A673 (cell line): ENCODE data around the gene RNF213. TPM values are rescaled to one million over a fixed set of nuclear protein-coding genes. Genes with fewer than 3 reads are reported as not detected.

Source experiments
- BruUV-seq: library from RNA; stranded (reverse); fragments of 400-500 nt; replicated peaks from 2 replicates; lab custom pipeline; 2021; lab: Mats Ljungman, UMichigan
- CTCF ChIA-PET: fragments of 300-600 bp; sonication (Branson Sonifier 250); formaldehyde crosslinking; loops from one replicate; lab custom pipeline; 2022; ENCODE audit warnings: antibody characterized with exemption; lab: Charles Lee
- POLR2A ChIA-PET: fragments of 300-600 bp; sonication (Branson Sonifier 250); formaldehyde crosslinking; loops from one replicate; lab custom pipeline; 2022; ENCODE audit warnings: antibody characterized with exemption; ENCODE audit not compliant: low non-redundant PET; lab: Charles Lee
- DNase-seq: peaks from one replicate; pipeline ENCODE4 v3.0.0-alpha.2; 2015; ENCODE audit warnings: low spot score
- H3K27ac ChIP-seq: fragments of 200-600 bp; sonication (generic); 2 replicates; pipeline ENCODE4 v1.5.1; 2016; ENCODE audit warnings: mixed run types, low read depth, mild to moderate bottlenecking, mixed read lengths, antibody characterized with exemption, low read length; ENCODE audit not compliant: poor library complexity, severe bottlenecking
- H3K27me3 ChIP-seq: fragments of 200-600 bp; sonication (generic); replicated peaks from 2 replicates; pipeline ENCODE4 v1.6.1; 2017; ENCODE audit warnings: mixed run types, low read depth, mild to moderate bottlenecking, mixed read lengths, antibody characterized with exemption, low read length; ENCODE audit not compliant: insufficient read depth, poor library complexity
- H3K36me3 ChIP-seq: fragments of 200-600 bp; sonication (generic); 2 replicates; pipeline ENCODE4 v1.6.1; 2016; ENCODE audit warnings: mixed run types, mild to moderate bottlenecking, mixed read lengths, antibody characterized with exemption, low read length; ENCODE audit not compliant: insufficient read depth, poor library complexity, severe bottlenecking
- H3K4me1 ChIP-seq: fragments of 200-600 bp; sonication (generic); 2 replicates; pipeline ENCODE4 v1.6.1; 2017; ENCODE audit warnings: mixed run types, mild to moderate bottlenecking, mixed read lengths, antibody characterized with exemption, low read length; ENCODE audit not compliant: insufficient read depth, poor library complexity, severe bottlenecking
- H3K4me3 ChIP-seq: fragments of 200-600 bp; sonication (generic); 2 replicates; pipeline ENCODE4 v1.5.1; 2016; ENCODE audit warnings: low read depth, mixed run types, mild to moderate bottlenecking, mixed read lengths, low read length; ENCODE audit not compliant: poor library complexity, severe bottlenecking
- H3K9me3 ChIP-seq: fragments of 200-600 bp; sonication (generic); 2 replicates; pipeline ENCODE4 v1.6.1; 2016; ENCODE audit warnings: mixed run types, low read depth, mild to moderate bottlenecking, mixed read lengths, antibody characterized with exemption, low read length; ENCODE audit not compliant: poor library complexity, severe bottlenecking
- EZH2 ChIP-seq: fragments of 200-600 bp; sonication (generic); IDR thresholded peaks from 2 replicates; pipeline ENCODE4 v1.6.1; 2017; ENCODE audit warnings: borderline replicate concordance, low read depth, mild to moderate bottlenecking, mixed read lengths, antibody characterized with exemption, low read length; ENCODE audit not compliant: poor library complexity, severe bottlenecking
- intact Hi-C: fragments of 100-400 bp; cut with micrococcal nuclease; formaldehyde crosslinking; loops from one replicate; pipeline ENCODE4 v1.10.0; 2022; ENCODE audit not compliant: unreplicated experiment
- total RNA-seq: library from RNA; stranded (reverse); gene quantifications from 2 replicates; pipeline ENCODE4 v1.2.3, GENCODE V29; 2021
- TF ChIP-seq, protein P1 (sequence below): fragments of 300-800, 200-600 bp; sonication (generic); conservative IDR thresholded peaks from 2 replicates; pipeline ENCODE4 v1.5.1; 2017; ENCODE audit warnings: low read depth, mild to moderate bottlenecking, antibody characterized with exemption, low read length, moderate library complexity, mixed read lengths

The RNF213 gene
- total RNA-seq, 1 experiment from 2014 or later = 78.0 TPM

DNA sequence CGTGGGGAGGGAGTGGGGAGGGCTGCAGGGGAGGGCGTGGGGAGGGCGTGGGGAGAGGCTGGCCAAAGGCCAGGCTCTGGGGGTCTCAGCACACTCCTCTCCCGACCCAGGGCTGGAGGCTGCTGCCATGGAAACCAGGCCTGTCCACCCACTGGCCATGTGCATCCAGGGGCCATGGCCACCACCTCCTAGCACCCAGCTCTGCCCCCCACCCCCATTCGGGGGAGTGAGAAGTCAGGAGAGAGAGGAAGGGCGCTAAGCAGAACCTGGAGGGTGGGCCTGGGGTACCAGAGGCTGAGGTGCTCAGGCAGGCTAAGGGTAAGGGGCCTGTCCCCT is 184.0 kb downstream of the RNF213 start:
- Histone ChIP-seq H3K4me3 (no peak overlapping the region), H3K4me1 (peaks cover 6% of the 10 kb centered on the region), H3K27ac (no peak overlapping the region), H3K27me3 (peaks cover 7% of the 10 kb centered on the region), H3K36me3 (no peaks in the 10 kb centered on the region), H3K9me3 (no peaks in the 10 kb centered on the region)
- CTCF ChIA-PET = no interaction called here
- DNase-seq = no peak
- POLR2A ChIA-PET = no interaction called here
- BruUV-seq = no TSS peak
- TF ChIP-seq, protein P1, sequence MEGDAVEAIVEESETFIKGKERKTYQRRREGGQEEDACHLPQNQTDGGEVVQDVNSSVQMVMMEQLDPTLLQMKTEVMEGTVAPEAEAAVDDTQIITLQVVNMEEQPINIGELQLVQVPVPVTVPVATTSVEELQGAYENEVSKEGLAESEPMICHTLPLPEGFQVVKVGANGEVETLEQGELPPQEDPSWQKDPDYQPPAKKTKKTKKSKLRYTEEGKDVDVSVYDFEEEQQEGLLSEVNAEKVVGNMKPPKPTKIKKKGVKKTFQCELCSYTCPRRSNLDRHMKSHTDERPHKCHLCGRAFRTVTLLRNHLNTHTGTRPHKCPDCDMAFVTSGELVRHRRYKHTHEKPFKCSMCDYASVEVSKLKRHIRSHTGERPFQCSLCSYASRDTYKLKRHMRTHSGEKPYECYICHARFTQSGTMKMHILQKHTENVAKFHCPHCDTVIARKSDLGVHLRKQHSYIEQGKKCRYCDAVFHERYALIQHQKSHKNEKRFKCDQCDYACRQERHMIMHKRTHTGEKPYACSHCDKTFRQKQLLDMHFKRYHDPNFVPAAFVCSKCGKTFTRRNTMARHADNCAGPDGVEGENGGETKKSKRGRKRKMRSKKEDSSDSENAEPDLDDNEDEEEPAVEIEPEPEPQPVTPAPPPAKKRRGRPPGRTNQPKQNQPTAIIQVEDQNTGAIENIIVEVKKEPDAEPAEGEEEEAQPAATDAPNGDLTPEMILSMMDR = no peak
- intact Hi-C loops = no loop called here

DNA sequence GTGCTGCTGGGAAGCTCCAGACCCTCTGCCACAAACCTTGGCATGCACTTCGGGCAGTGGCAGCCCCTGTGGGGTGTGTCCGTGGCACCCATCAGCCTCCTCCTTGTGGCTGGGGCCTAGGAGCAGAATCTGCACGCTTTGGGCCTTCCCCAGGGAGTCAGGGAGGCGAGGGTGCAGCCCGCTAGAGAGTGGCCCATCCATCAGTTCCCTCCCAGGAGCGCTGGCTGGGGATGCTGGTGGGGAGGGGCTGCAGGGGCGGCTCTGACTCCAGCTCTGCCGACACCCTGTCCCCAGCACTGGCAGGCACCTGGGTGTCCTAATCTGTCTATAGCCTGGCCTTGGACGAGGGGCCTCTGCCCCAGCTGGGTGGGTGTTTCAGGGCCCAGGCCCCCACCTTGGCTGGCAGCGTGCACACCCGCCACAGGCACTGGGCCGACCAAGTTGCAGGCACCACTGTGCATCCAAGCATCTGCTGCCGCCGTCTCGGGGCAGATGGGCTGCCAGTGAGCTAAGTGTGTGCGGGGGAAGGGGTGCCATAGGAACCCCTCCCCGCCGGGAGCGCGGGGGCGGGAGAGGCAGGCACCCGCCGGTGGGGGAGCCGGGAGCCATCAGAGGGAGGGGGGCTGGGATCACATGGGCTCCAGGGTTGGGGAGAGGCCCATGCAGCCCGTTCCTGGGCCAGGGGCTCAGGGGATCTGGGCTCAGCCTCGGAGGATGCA is 184.5 kb downstream of the RNF213 start:
- CTCF ChIA-PET = no interaction called here
- intact Hi-C loops = no loop called here

DNA sequence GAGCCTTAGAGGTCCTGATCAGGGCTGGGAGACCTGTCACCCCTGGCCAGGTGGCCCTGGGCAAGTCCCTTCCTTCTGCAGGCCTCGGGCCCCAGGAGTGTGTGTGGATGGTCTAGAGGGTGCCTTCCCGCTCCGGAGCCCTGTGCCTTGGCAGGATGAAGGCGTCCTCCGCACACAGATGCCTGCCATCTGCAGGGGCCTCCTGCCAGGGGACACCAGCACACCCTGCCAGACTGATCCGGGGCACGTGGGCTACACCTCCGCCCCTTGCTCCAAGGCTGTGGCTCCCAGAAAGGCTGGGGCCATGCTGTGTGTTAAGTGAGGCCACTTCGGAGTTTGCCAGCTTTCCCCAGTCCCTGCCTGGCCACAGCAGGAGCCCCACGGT is 185.1 kb downstream of the RNF213 start:
- H3K36me3 ChIP-seq = no peaks in the 10 kb centered on the region
- TF ChIP-seq, protein P1 = no peak
- TF ChIP-seq EZH2 = no peak
- H3K27ac ChIP-seq = no peak overlapping the region
- no TSS peak for BruUV-seq
- H3K9me3 ChIP-seq = no peaks in the 10 kb centered on the region
- peaks cover 6% of the 10 kb centered on the region for H3K4me1 ChIP-seq
- ChIA-PET POLR2A (no interaction called here), CTCF (no interaction called here)
- intact Hi-C loops = no loop called here
- H3K27me3 ChIP-seq = peaks cover 7% of the 10 kb centered on the region
- no peak overlapping the region for H3K4me3 ChIP-seq
- no peak for DNase-seq

More for the DNA sequence above, 184.5 kb downstream of the RNF213 start:
- Histone ChIP-seq H3K27me3 (peaks cover 7% of the 10 kb centered on the region), H3K9me3 (no peaks in the 10 kb centered on the region), H3K27ac (no peak overlapping the region), H3K4me3 (no peak overlapping the region), H3K36me3 (no peaks in the 10 kb centered on the region), H3K4me1 (peaks cover 6% of the 10 kb centered on the region)
- BruUV-seq = no TSS peak
- TF ChIP-seq EZH2 = no peak
- TF ChIP-seq, protein P1 = no peak
- POLR2A ChIA-PET = no interaction called here
- no peak for DNase-seq
